Fibroblast of the conjunctiva (primary cell): ENCODE results near the gene SLC35E3.
A peak's percentile ranks its signal among the peaks of the same experiment; 100 is the strongest.
"Not testable (repeated sequence)": the region's sequence is repeated elsewhere in the genome, so short reads cannot be mapped to it uniquely, and the experiment has no call there.

Experiments
- DNase-seq: peaks from one replicate; pipeline ENCODE4 v3.0.0-alpha.2; 2010; ENCODE audit warnings: low read depth

SLC35E3 gene

DNA sequence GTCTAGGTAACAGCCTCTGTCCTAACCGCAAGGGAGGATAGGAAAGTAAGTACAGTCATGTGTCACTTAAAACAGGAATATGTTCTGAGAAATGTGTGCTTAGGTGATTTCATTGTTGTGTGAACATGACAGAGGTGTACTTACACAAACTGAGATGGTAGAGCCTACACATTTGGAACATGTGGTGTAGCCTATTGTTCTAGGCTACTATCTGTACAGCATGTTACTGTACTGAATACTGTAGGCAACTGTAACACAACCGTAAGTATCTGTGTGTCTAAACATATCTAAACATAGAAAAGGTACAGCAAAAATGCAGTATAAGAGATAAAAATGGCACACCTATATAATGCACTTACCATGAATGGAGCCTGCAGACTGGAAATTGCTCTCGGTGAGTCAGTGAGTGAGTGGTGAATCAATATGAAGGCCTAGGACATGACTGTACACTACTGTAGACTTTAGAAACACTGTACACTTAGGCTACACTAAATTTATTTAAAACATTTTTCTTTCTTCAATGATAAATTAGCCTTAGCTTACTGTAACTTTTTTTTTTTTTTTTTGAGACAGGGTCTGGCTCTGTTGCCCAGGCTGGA is 48.8 kb downstream of the SLC35E3 start:
- DNase-seq: no peak

DNA sequence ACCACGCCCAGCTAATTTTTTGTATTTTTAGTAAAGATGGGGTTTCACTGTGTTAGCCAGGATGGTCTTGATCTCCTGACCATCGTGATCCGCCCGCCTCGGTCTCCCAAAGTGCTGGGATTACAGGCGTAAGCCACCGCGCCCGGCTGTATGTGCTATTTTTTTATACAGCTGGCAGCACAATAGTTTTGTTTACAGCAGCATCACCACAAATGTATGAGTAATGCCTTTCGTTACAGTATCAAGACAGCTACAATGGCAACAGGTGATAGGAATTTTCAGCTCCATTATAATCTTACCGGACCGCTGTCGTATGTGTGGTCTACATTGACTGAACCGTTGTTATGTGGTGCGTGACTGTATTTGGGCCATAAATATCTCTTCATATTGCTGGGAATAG is 50.4 kb downstream of the SLC35E3 start:
- DNase-seq: no peak

DNA sequence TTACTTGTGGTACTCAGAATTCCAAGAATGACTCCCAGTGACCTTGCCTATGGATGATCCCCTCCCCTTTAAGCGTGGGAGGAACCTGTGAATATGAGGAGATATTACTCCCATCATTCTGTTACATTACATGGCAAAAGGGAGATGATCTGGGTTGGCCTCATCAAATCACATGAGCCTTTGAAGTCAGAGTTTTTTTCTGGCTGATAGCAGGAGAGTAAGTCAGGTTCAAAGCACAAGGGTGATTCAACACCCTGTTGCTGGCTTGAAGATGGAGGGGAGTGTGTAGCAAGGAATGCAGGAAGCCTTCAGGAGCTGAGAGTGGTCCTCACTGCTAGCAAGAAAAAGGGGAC is 52.9 kb downstream of the SLC35E3 start:
- no peak for DNase-seq

DNA sequence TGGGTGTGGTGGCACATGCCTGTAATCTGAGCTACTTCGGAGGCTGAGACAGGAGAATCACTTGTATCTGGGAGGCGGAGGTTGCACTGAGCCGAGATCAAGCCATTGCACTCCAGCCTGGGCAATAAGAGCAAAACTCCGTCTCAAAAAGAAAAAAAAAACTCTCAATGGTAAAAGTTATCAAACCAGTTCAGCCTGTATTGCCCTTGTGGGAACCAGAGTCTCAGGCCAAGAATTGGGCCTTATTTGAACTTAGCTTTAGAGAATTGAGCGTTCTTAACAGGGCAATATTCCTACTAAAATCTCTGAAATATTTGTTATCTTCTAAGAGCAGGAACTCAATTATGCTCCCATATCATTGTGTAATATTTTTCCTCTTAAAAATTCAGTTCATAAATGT is 54.3 kb downstream of the SLC35E3 start:
- no peak for DNase-seq

DNA sequence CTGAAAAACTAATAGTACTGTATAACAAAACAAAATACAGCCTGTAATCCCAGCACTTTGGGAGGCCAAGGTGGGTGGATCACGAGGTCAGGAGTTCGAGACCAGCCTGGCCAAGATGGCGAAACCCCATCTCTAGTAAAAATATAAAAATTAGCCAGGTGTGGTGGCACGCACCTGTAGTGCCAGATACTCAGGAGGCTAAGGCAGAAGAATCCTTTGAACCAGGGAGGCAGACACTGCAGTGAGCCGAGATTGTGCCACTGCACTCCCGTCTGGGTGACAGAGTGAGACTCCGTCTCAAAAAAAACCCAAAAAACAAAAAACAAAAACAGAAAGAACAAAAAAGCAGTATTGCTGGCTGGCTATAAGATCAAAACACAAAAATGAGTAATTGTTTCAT is 55.1 kb downstream of the SLC35E3 start:
- DNase-seq: not testable (repeated sequence)

DNA sequence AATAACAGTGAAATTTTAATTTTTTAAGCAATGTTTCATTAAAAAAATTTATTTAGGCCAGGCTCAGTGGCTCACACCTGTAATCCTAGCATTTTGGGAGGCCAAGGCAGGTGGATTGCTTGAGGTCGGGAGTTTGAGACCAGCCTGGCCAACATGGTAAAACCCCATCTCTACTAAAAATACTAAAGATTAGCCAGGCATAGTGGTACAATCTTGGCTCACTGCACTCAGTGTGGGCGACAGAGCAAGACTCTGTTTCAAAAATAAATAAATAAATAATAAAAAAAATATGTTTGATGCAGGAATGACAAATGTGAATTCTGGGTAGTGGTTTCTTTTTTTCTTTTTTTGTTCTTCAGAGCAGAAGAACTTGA is 56.4 kb downstream of the SLC35E3 start:
- not testable (repeated sequence) for DNase-seq

- peak; percentile 47 for DNase-seq
Observed at GRCh38 chr12:68802911-68803651, 57.1 kb downstream of the SLC35E3 start.

DNA sequence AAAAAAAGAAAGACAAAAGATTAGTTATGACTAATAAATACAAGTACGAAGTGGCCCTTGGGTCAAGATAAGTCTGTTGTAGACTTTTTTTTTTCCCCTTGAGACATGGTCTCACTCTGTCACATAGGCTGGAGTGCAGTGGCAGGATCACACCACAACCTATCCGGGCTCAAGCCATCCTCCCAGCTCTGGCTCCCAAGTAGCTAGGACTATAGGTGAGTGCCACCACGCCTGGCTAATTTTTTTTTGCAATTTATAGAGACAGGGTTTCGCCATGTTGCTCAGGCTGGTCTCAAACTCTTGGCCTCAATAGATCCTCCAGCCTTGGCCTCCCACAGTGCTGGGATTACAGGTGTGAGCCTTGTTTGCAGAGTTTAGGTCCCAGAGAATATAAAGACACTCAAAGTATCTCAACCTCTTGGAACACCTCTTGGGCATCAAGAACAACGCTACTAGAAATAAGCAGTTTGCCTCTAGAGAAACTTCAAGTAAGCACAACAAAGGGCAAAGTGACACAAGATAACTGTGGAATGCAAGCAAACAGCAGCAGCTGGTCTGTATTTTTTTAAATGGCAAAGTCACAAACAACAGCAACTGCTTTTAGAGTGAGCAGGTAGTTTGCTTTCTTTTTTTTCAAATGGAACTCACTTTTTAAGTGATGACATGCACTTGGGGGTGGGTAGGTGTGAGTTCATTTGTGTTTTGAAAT is 58.1 kb downstream of the SLC35E3 start:
- no peak for DNase-seq

GRCh38 chr12:68804657-68805591 is 58.9 kb downstream of the SLC35E3 start:
- no peak for DNase-seq

- no peak for DNase-seq
Observed at GRCh38 chr12:68805592-68806120, 59.7 kb downstream of the SLC35E3 start.

- DNase-seq: no peak
Observed at GRCh38 chr12:68806488-68807237, 60.7 kb downstream of the SLC35E3 start.

- not testable (repeated sequence) for DNase-seq
Observed at GRCh38 chr12:68807274-68807575, 61.2 kb downstream of the SLC35E3 start.

DNA sequence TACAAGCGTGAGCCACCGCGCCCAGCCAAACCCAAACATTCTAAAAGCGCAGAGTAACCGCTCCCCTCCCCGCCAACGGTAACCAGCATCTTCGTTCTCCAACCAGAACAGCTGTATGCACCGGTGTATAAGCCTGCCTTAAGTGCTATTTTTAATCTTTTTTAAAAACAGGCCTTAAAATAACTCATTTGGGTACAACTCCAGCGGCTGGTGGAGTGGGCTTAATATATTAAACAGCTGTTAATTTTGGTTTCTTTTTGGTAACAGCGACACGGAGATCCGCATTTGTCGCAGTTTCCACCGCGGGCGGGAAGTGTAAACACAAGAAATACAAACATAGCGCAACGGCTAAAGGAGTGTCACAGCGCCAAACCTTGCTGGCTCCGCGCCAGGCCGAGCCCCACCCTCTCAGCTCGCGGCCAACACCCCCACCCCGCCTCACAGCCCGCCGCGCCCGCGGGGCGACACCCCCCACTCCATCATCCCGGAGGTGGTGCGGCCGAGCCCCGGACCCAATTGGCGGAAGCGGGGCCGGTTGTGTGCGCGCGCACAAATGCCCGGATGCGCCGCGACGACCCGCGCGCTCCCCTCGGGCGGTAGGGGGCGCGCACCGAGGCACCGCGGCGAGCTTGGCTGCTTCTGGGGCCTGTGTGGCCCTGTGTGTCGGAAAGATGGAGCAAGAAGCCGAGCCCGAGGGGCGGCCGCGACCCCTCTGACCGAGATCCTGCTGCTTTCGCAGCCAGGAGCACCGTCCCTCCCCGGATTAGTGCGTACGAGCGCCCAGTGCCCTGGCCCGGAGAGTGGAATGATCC is 61.8 kb downstream of the SLC35E3 start, which contains the start of gene MDM2:
MDM2 (plus strand) TSS at position 602 of the 812 bp plus-strand sequence. CDS start 301 bp downstream, outside the sequence.
- DNase-seq: peak; percentile 89

- DNase-seq: peak; percentile 93
Observed at GRCh38 chr12:68808388-68809189, 62.6 kb downstream of the SLC35E3 start.

- no peak for DNase-seq
Observed at GRCh38 chr12:68809190-68810026, 63.4 kb downstream of the SLC35E3 start.

DNA sequence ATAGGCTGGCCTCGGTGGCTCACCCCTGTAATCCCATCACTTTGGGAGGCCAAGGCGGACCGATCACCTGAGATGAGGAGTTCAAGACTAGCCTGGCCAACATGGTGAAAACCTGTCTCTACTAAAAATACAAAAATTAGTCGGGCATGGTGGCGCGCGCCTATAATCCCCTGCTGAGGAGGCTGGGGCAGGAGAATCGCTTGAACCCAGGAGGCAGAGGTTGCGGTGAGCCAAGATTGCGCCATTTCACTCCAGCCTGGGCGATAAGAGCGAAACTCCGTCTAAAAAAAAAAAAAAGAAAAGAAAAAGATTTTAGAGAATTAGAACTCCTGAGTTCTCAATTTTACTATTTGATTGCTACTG is 64.0 kb downstream of the SLC35E3 start:
- DNase-seq: not testable (repeated sequence)

GRCh38 chr12:68811573-68811972 is 65.6 kb downstream of the SLC35E3 start:
- not testable (repeated sequence) for DNase-seq

GRCh38 chr12:68812553-68813241 is 66.7 kb downstream of the SLC35E3 start:
- no peak for DNase-seq
